PC-9 (cell line): ENCODE data around the gene SNX15. TPM values are rescaled to one million over a fixed set of nuclear protein-coding genes. Genes with fewer than 3 reads are reported as not detected.

Source experiments
- BruUV-seq: library from RNA; stranded (reverse); fragments of 400-500 nt; replicated peaks from 2 replicates; lab custom pipeline; 2021; lab: Mats Ljungman, UMichigan
- CTCF ChIA-PET: fragments of 300-600 bp; sonication (Branson Sonifier 250); formaldehyde crosslinking; loops from one replicate; lab custom pipeline; 2022; ENCODE audit warnings: antibody characterized with exemption; lab: Charles Lee
- POLR2A ChIA-PET: fragments of 300-600 bp; sonication (Branson Sonifier 250); formaldehyde crosslinking; loops from one replicate; lab custom pipeline; 2022; ENCODE audit warnings: antibody characterized with exemption; ENCODE audit not compliant: unreplicated experiment; lab: Charles Lee
- DNase-seq, 2 experiments: peaks; one replicate each; pipeline versions ENCODE4 v3.0.0 to v3.0.0-alpha.2; 2015 to 2022; ENCODE audit warnings: mixed read lengths in 1 of 2
- H2AFZ ChIP-seq: fragments of 200-600 bp; sonication (generic); 2 replicates; pipeline ENCODE4 v1.8.1; 2017; ENCODE audit warnings: antibody characterized with exemption
- H3F3A ChIP-seq: fragments of 200-600 bp; sonication (generic); 2 replicates; pipeline ENCODE4 v1.8.1; 2017; ENCODE audit warnings: antibody characterized with exemption, mild to moderate bottlenecking, low read depth; ENCODE audit not compliant: insufficient read depth
- H3K27ac ChIP-seq: fragments of 200-600 bp; sonication (generic); 2 replicates; pipeline ENCODE4 v1.6.1; 2016; ENCODE audit warnings: mixed run types
- H3K27me3 ChIP-seq: fragments of 200-600 bp; sonication (generic); 2 replicates; pipeline ENCODE4 v1.6.1; 2016; ENCODE audit warnings: low read depth, mixed run types; ENCODE audit not compliant: insufficient read depth
- H3K36me3 ChIP-seq: fragments of 200-600 bp; sonication (generic); 2 replicates; pipeline ENCODE4 v1.6.1; 2016; ENCODE audit warnings: low read depth, mixed run types
- H3K4me1 ChIP-seq: fragments of 200-600 bp; sonication (generic); replicated peaks from 2 replicates; pipeline ENCODE4 v1.6.1; 2016; ENCODE audit warnings: mixed run types; ENCODE audit not compliant: insufficient read depth
- H3K4me2 ChIP-seq: fragments of 200-600 bp; sonication (generic); 2 replicates; pipeline ENCODE4 v1.6.1; 2017; ENCODE audit warnings: mixed run types
- H3K4me3 ChIP-seq: fragments of 200-600 bp; sonication (generic); 2 replicates; pipeline ENCODE4 v1.6.1; 2016; ENCODE audit warnings: mixed run types
- H3K79me2 ChIP-seq: fragments of 200-600 bp; sonication (generic); 2 replicates; pipeline ENCODE4 v1.6.1; 2017; ENCODE audit warnings: low read depth, mixed run types
- H3K9me2 ChIP-seq: fragments of 200-600 bp; sonication (generic); 2 replicates; pipeline ENCODE4 v1.8.1; 2017; ENCODE audit warnings: mild to moderate bottlenecking; ENCODE audit not compliant: insufficient read depth
- H3K9me3 ChIP-seq: fragments of 200-600 bp; sonication (generic); 2 replicates; pipeline ENCODE4 v1.8.1; 2016; ENCODE audit warnings: low read depth; ENCODE audit not compliant: insufficient read depth
- H4K20me1 ChIP-seq: fragments of 200-600 bp; sonication (generic); 2 replicates; pipeline ENCODE4 v1.8.1; 2017; ENCODE audit not compliant: insufficient read depth
- EZH2 ChIP-seq: fragments of 200-600 bp; sonication (generic); IDR thresholded peaks from 2 replicates; pipeline ENCODE4 v1.8.0; 2017; ENCODE audit warnings: antibody characterized with exemption, low read depth
- intact Hi-C: fragments of 100-400 bp; cut with micrococcal nuclease; formaldehyde crosslinking; loops from one replicate; pipeline ENCODE4 v1.10.0; 2022; ENCODE audit not compliant: unreplicated experiment
- total RNA-seq: library from RNA; stranded (reverse); gene quantifications from 2 replicates; pipeline ENCODE4 v1.2.3, GENCODE V29; 2021
- TF ChIP-seq, protein P1 (sequence below): fragments of 200-600 bp; sonication (generic); conservative IDR thresholded peaks from 2 replicates; pipeline ENCODE4 v1.6.1; 2017; ENCODE audit warnings: mixed run types, antibody characterized with exemption, mild to moderate bottlenecking, moderate library complexity

SNX15 gene
- total RNA-seq, 1 experiment from 2014 or later: 38.2 TPM

DNA sequence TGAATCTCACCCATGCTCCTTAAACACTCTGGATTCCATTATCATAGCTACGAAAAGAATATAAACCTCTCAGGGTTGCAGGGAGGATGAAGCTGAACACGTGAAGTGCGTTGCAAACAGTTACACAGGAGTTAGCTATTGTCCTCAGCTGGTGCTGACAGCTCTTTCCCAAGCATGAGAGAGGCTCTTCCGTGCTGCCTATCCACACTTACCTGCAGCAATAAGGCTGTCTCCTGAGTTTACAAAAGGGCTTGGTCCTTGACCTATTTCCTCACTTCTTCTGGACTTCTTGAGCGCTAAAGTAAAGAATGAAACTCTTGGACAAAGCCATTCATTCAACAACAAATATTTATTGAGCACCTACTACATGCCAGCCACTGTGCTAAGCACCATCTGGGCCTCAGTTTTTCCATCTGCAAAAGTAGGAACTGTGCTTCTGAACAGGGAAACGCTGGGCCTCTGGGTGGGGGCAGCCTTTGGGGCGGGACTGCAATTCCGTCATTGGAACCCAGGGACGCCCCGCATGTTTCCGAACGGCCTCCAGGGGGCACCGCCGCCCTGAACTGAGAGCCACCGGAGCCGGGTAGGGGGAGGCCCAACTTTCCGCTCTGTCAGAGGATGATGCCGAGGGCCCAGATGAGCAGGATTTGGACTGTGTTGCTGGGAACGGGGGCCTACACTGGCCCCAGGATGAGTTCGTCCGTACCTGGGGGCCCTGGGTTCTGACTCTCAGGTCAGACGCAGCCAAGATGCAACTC is 13.9 kb upstream of the SNX15 start:
- CTCF ChIA-PET: interaction anchor here (0.9 to 1.5 kb wide), 4 partner anchors 11 to 165 kb away, joined by 3 to 21 read pairs (median 3); no protein-coding TSS in a partner anchor
- peaks cover 15% of the 10 kb centered on the region for H3K79me2 ChIP-seq
- peak overlapping the region; percentile 93 for H3K4me2 ChIP-seq
- no peaks in the 10 kb centered on the region for H3K27me3 ChIP-seq
- intact Hi-C loops: loop anchor here (2.0 to 10.0 kb wide), 2 partner anchors 167 to 239 kb away; partner anchors contain the start of gene SF1
- BruUV-seq: TSS peak; percentile 78
- TF ChIP-seq, protein P1, sequence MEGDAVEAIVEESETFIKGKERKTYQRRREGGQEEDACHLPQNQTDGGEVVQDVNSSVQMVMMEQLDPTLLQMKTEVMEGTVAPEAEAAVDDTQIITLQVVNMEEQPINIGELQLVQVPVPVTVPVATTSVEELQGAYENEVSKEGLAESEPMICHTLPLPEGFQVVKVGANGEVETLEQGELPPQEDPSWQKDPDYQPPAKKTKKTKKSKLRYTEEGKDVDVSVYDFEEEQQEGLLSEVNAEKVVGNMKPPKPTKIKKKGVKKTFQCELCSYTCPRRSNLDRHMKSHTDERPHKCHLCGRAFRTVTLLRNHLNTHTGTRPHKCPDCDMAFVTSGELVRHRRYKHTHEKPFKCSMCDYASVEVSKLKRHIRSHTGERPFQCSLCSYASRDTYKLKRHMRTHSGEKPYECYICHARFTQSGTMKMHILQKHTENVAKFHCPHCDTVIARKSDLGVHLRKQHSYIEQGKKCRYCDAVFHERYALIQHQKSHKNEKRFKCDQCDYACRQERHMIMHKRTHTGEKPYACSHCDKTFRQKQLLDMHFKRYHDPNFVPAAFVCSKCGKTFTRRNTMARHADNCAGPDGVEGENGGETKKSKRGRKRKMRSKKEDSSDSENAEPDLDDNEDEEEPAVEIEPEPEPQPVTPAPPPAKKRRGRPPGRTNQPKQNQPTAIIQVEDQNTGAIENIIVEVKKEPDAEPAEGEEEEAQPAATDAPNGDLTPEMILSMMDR: peak; percentile 75; the same call in 1 of the 2 replicates
- no peak for TF ChIP-seq EZH2
- no peaks in the 10 kb centered on the region for H3K9me3 ChIP-seq
- peak; percentile 67 to 94 for DNase-seq
- H2AFZ ChIP-seq: peak overlapping the region; percentile 96
- peaks cover 25% of the 10 kb centered on the region for H3F3A ChIP-seq
- H3K27ac ChIP-seq: peak overlapping the region; percentile 71
- no peaks in the 10 kb centered on the region for H4K20me1 ChIP-seq
- no peaks in the 10 kb centered on the region for H3K9me2 ChIP-seq
- H3K4me3 ChIP-seq: peak overlapping the region; percentile 76
- no peaks in the 10 kb centered on the region for H3K36me3 ChIP-seq
- peaks cover 16% of the 10 kb centered on the region for H3K4me1 ChIP-seq
- POLR2A ChIA-PET: interaction anchor here (0.7 to 1.3 kb wide), 3 partner anchors 14 to 170 kb away, joined by 3 to 5 read pairs (median 3); partner anchors contain the start of gene SNX15

DNA sequence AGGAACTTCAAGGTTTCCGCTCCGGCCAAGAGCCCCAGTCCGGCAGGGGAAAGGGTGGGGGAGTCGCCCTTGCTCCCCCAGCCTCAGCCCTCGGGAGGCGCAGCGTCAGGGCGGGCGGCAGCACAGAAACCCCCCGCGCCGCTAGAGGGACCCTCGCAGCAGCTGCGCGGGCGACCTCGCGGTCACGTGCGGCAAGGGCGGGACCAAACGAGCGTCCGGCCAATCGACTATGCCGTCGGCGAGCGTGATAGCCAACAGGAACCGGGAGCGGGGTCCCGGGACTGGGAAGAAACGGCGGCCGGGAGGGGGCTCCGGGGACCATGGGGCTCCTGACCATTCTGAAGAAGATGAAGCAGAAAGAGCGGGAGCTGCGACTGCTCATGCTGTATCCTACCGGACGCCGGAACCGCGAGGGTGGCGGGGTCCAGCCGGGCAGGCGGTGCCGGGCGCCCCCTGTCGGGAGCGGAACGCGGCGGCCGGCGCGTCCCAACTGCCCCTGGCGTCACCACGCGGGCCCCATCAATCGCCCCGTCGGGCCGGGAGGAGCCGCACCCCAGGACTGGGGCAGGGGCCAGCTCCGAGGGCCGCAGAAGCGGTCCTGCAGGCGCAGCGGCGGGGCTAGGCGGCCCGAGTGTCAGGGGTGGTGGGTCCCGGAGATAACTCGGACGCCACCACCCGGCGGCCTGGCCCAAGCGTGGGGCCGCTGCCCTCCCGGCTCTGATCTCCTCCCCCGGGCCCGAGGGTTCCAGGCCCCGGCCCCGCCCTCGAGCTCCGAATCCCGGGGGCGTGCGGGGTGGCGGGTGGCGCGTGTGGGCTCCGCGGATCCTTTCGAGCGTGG is 13.1 kb upstream of the SNX15 start, which contains the start of gene ARL2:
Gene ARL2, plus strand, starts transcription at position 273 of the 838 bp plus-strand sequence. Its CDS starts 48 bp downstream, at position 321.
- peak; percentile 80 to 91 for DNase-seq
- H3K4me2 ChIP-seq: peak within 1 kb of the TSS; percentile 93
- H3K79me2 ChIP-seq: peaks cover 15% of the 10 kb centered on the region
- no peaks in the 10 kb centered on the region for H3K27me3 ChIP-seq
- no TSS peak for BruUV-seq
- intact Hi-C loops: loop anchor here (1.0 to 10.0 kb wide), 5 partner anchors 97 to 239 kb away; partner anchors contain the start of genes ATG2A, CAPN1, SF1 and ZNHIT2
- no peaks in the 10 kb centered on the region for H3K36me3 ChIP-seq
- peaks cover 14% of the 10 kb centered on the region for H3K4me1 ChIP-seq
- peak within 1 kb of the TSS; percentile 76 for H3K4me3 ChIP-seq
- TF ChIP-seq, protein P1: peak; percentile 80
- no peak for TF ChIP-seq EZH2
- POLR2A ChIA-PET: interaction anchor here (1.3 kb wide), 1 partner anchor 13 kb away, joined by 5 read pairs; the partner anchor contains the start of gene SNX15
- H4K20me1 ChIP-seq: no peaks in the 10 kb centered on the region
- no peaks in the 10 kb centered on the region for H3K9me3 ChIP-seq
- H2AFZ ChIP-seq: peak within 1 kb of the TSS; percentile 96
- CTCF ChIA-PET: interaction anchor here (0.6 to 1.2 kb wide), 6 partner anchors 13 to 660 kb away, joined by 3 to 4 read pairs (median 3); no protein-coding TSS in a partner anchor
- H3K27ac ChIP-seq: peak within 1 kb of the TSS; percentile 71
- H3K9me2 ChIP-seq: no peaks in the 10 kb centered on the region
- peaks cover 25% of the 10 kb centered on the region for H3F3A ChIP-seq
